ENCODE results near the gene SAC3D1. TPM values are rescaled to one million over a fixed set of nuclear protein-coding genes. Genes with fewer than 3 reads are reported as not detected.

Gene SAC3D1
- 1.3 and 3.6 TPM in 2 replicates for polyA plus RNA-seq

DNA sequence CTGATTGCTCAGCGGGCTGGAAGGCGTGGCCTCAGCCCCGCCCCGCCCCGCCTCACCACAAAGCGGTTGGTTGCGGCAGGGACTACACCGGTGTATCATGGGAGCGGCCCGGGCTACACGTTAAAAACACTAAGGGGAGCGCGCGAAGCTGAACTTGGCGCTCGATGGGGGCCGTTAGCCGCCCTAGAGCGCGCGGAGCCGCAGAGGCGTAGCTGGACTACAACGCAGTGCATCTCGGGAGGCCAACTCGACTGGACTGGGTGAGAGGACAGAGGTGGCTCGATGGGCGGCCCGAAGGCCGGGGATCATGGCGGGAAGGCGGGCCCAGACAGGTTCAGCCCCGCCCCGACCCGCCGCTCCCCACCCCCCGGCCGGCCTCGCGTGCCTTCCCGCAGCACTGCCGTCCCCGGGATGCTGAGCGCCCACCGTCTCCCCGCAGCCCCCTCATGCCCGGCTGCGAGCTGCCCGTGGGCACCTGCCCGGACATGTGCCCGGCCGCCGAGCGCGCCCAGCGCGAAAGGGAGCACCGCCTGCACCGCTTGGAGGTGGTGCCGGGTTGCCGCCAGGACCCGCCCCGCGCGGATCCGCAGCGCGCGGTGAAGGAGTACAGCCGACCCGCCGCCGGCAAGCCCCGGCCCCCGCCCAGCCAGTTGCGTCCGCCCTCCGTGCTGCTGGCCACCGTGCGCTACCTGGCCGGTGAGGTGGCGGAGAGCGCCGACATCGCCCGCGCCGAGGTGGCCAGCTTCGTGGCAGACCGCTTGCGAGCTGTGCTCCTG is at the start of gene SAC3D1:
TSS of gene SAC3D1 (plus strand) at position 364 of the 776 bp plus-strand sequence. CDS start at position 447, 83 bp downstream.

GRCh38 chr11:64996710-64997380 is 44.2 kb upstream of the SAC3D1 start, which contains the start of gene BATF2:
BATF2 (minus strand) TSS chr11:64996971; CDS start chr11:64996914, 57 bp downstream.

DNA sequence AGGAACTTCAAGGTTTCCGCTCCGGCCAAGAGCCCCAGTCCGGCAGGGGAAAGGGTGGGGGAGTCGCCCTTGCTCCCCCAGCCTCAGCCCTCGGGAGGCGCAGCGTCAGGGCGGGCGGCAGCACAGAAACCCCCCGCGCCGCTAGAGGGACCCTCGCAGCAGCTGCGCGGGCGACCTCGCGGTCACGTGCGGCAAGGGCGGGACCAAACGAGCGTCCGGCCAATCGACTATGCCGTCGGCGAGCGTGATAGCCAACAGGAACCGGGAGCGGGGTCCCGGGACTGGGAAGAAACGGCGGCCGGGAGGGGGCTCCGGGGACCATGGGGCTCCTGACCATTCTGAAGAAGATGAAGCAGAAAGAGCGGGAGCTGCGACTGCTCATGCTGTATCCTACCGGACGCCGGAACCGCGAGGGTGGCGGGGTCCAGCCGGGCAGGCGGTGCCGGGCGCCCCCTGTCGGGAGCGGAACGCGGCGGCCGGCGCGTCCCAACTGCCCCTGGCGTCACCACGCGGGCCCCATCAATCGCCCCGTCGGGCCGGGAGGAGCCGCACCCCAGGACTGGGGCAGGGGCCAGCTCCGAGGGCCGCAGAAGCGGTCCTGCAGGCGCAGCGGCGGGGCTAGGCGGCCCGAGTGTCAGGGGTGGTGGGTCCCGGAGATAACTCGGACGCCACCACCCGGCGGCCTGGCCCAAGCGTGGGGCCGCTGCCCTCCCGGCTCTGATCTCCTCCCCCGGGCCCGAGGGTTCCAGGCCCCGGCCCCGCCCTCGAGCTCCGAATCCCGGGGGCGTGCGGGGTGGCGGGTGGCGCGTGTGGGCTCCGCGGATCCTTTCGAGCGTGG is 26.9 kb upstream of the SAC3D1 start, which contains the start of gene ARL2:
TSS of gene ARL2 (plus strand) at position 273 of the 838 bp plus-strand sequence. CDS start at position 321, 48 bp downstream.

GRCh38 chr11:65027213-65028067 is 13.6 kb upstream of the SAC3D1 start, which contains the start of gene SNX15:
SNX15 (plus strand) TSS chr11:65027439; CDS start chr11:65027538, 99 bp downstream.

DNA sequence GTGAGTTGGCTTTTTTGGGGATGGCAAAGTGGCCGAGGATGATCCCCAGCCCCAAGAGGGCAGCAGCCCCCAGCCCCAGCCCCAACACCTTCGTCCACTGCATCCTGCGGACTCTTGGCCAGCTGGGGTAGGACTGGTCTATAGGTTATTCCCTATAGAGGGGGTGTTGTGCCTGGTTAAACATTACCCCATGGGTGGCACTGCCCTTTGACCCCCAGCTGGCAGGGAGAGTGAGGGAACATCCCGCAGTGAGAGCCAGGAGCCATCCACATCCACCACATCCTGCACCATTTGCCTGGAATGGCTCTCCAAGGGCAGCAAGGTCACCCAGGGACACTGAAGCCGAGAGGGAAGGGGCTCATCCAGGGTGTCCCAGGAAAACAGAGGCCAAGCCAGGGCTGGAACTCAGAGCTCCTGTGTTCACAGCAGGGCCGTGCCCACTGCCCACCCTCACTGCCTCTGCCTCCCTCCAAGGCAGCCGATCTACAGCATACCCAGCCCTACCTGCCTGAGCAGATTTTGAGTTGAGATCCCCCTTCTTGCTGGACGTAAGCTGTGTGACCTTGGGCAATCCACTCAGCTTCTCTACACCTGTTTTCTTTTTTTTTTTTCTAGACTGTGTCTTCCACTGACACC is 17.5 kb downstream of the SAC3D1 start, which contains the start of gene NAALADL1:
TSS of gene NAALADL1 (minus strand) at position 135 of the 636 bp plus-strand sequence. CDS start at position 103, 32 bp downstream.

GRCh38 chr11:65083834-65084597 is 43.0 kb downstream of the SAC3D1 start, which contains the start of the genes CDCA5 and ZFPL1:
CDCA5 (minus strand) TSS chr11:65084040; CDS start chr11:65083978, 62 bp downstream.
ZFPL1 (plus strand) TSS chr11:65084222; CDS start chr11:65084699, 477 bp downstream.

Other genes starting within 250 kb of the SAC3D1 start
- gene MAP4K2, start 238.0 kb upstream of the SAC3D1 start, polyA plus RNA-seq = 2.9 and 4.1 TPM in 2 replicates
- 4.9 and 7.0 TPM in 2 replicates for gene MEN1, start 230.7 kb upstream of the SAC3D1 start, polyA plus RNA-seq
- gene CDC42BPG, start 196.6 kb upstream of the SAC3D1 start, polyA plus RNA-seq = not detected in 2 replicates
- 2.5 and 3.5 TPM in 2 replicates for gene EHD1, start 162.6 kb upstream of the SAC3D1 start, polyA plus RNA-seq
- gene ATG2A, start 124.0 kb upstream of the SAC3D1 start, polyA plus RNA-seq = 0.70 and 0.73 TPM in 2 replicates
- gene PPP2R5B, start 116.5 kb upstream of the SAC3D1 start, polyA plus RNA-seq = 1.5 and 3.1 TPM in 2 replicates
- not detected in 2 replicates for gene GPHA2, start 105.3 kb upstream of the SAC3D1 start, polyA plus RNA-seq
- 3.6 and 3.8 TPM in 2 replicates for gene MAJIN, start 69.1 kb upstream of the SAC3D1 start, polyA plus RNA-seq
- not detected in 2 replicates for gene BATF2, start 44.2 kb upstream of the SAC3D1 start, polyA plus RNA-seq
- gene ARL2, start 27.1 kb upstream of the SAC3D1 start, polyA plus RNA-seq = 42.7 and 68.3 TPM in 2 replicates
- 4.7 and 7.0 TPM in 2 replicates for gene SNX15, start 13.8 kb upstream of the SAC3D1 start, polyA plus RNA-seq
- gene NAALADL1, start 17.3 kb downstream of the SAC3D1 start, polyA plus RNA-seq = not detected in 2 replicates
- gene CDCA5, start 42.8 kb downstream of the SAC3D1 start, polyA plus RNA-seq = 0.29 and 1.8 TPM in 2 replicates
- gene ZFPL1, start 43.0 kb downstream of the SAC3D1 start, polyA plus RNA-seq = 11.0 and 14.9 TPM in 2 replicates
- gene VPS51, start 55.0 kb downstream of the SAC3D1 start, polyA plus RNA-seq = 15.7 and 25.0 TPM in 2 replicates
- gene TM7SF2, start 70.7 kb downstream of the SAC3D1 start, polyA plus RNA-seq = 17.1 and 28.2 TPM in 2 replicates
- gene ZNHIT2, start 76.5 kb downstream of the SAC3D1 start, polyA plus RNA-seq = 0.19 and 1.9 TPM in 2 replicates
- gene FAU, start 80.9 kb downstream of the SAC3D1 start, polyA plus RNA-seq = 384 and 510 TPM in 2 replicates
- 8.6 and 13.7 TPM in 2 replicates for gene MRPL49, start 81.1 kb downstream of the SAC3D1 start, polyA plus RNA-seq
- 24.2 and 35.0 TPM in 2 replicates for gene SYVN1, start 93.3 kb downstream of the SAC3D1 start, polyA plus RNA-seq
- not detected in 2 replicates for gene SPDYC, start 129.0 kb downstream of the SAC3D1 start, polyA plus RNA-seq
- gene CAPN1, start 140.7 kb downstream of the SAC3D1 start, polyA plus RNA-seq = 4.1 and 6.8 TPM in 2 replicates
- 1.6 and 4.8 TPM in 2 replicates for gene POLA2, start 220.8 kb downstream of the SAC3D1 start, polyA plus RNA-seq

All from Purkinje cell (primary cell).